Stimulated activated naive CD8-positive, alpha-beta T cell treated with anti-CD3 and anti-CD28 coated beads, Interleukin-15, Interleukin-2, amounts not matched to agents 100 U/mL and 50 U/mL, for 24 hours (primary cell): ENCODE data around the gene ME1.

ENCODE experiments used
- ATAC-seq: fragments of 150-1000 bp; cut with Tn5 transposase; one replicate; pipeline ENCODE4 v1.10.0; 2021
- DNase-seq: peaks from one replicate; pipeline ENCODE4 v3.0.0; 2021

Gene ME1

DNA sequence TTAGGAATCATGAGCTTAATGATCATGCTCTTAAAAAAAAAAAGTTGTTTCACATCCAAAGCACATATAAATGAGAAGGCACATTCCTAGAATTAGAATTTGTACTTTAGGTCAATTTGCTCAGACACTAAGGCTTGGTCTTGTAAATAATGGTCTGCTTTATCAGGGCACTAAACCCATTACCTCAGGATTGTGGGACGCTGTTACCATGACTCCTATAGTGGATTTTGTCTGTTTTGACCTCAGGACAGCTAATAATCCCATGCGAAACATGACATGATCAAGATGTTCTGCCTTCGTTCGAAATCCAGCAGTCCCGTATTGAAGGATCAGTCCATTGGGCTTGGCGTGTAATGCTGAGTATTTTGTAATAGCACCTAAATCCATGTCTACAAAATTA, 240.2 kb downstream of the ME1 start:
- ATAC-seq, result no peak
- DNase-seq, result no peak

- DNase-seq (no peak), ATAC-seq (no peak)
Observed at GRCh38 chr6:83188501-83188900, 242.3 kb downstream of the ME1 start.

DNA sequence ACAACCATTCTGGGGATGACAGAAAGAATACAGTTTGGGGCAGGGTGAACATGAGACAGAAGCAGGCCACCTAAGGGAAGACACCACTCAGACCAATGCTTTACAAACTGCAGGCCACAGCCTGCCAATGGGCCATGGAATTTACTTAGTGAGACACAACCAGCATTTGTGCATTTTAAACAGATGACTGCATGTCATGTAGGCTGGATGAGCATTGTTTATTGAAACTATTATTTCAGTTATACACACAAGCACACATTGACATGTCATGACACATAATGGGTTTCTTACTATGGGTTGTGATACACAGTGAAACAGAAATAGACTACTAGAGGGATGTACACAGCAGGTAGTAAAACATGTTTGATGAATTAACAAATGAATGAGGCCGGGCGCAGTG, 245.8 kb downstream of the ME1 start:
- ATAC-seq (no peak), DNase-seq (no peak)

DNA sequence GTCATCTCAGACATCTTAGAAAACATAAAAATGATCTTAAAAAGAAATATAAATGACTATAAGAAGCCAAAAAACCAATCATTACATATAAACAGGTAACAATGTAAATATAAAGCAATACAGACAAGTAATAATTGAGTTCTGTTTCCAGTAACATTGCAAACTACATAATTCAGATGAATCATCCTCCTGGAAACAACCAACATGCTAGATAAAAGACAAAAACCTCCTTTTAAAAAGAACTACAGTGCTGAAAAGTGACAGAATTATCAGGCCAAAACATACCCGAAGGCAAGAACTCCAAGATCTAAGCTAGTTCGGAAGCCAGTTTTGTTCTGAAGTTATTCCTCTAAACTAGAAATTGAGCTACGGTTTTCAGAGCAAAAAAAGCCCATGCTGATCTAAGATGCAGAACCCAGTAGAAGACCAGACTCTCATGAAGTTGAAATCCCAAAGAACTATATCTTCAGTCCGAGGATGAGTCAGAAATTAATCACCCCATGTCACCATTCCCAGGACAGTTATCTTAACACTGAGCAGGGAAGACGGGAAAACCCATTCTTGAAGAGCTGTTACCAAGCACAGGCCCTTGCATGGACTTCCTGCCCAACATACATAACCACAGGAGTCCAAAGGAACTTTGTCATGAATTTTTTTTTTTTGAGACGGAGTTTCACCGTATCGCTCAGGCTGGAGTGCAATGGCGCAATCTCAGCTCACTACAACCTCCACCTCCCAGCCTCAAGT, 247.6 kb downstream of the ME1 start:
- ATAC-seq, result no peak
- DNase-seq, result no peak

- ATAC-seq (no peak), DNase-seq (no peak)
Observed at GRCh38 chr6:83182114-83182513, 248.7 kb downstream of the ME1 start.

DNA sequence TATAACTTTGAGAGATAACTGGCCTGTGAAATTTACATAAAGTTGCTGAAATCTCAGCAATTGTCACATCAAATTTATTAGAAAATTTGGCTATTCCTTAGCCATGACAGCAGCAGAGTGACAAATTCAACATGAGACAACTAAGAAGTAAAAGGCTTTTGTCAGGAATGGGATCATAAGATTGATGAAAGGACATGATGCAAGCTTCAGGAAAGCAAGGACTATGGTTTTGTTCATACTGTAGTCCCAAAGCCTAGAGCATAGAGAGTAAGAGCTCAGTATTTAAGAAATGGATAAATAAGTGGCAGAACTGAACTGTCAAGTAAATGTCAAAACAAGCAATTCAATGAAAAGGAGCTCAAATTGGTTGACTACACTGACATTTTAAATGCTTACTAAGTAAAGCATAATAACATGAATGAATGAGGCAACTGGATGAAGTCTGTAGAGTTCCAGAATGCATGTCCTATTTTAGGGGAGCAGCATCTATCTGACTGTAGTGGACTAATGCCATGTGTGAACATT, 250.4 kb downstream of the ME1 start:
- no peak for DNase-seq
- no peak for ATAC-seq

- ATAC-seq, result no peak
Observed at GRCh38 chr6:83176246-83176645, 254.6 kb downstream of the ME1 start.

GRCh38 chr6:83169511-83169910, 261.3 kb downstream of the ME1 start:
- DNase-seq (no peak), ATAC-seq (no peak)

More at GRCh38 chr6:83176246-83176645, 254.6 kb downstream of the ME1 start:
- DNase-seq, result no peak

GRCh38 chr6:83169106-83169505, 261.7 kb downstream of the ME1 start:
- ATAC-seq (no peak), DNase-seq (no peak)

- ATAC-seq, result no peak
- DNase-seq, result no peak
Observed at GRCh38 chr6:83168556-83168955, 262.3 kb downstream of the ME1 start.

DNA sequence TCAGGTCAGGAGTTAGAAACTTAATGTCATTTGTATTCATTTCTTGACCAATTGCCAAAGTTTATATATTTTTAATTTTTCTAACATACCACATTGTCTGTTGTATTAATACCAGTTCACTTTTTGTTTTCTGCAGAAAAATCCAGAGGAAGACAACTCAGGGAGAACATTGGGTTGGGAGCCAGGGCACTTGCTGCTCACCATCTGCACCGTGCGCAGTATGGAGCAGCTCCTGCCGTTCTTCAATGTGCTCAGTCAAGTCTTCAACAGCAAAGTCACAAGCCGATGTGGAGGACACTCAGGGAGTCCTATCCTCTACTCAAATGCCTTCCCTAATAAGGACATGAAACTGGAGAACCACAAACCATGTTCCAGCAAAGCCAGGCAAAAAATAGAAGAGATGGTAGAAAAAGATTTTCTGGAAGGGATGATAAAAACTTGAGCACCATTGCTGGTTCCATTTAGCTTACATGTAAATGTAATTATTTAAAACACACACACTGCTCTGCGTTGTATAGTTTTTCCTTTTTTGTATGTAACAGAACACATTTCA, 263.0 kb downstream of the ME1 start:
- DNase-seq, result no peak
- ATAC-seq, result no peak
